Tibial artery (tissue), 4 donors: Measurements from ENCODE around the gene WDR64.

Experiments
- DNase-seq, 2 donors: peaks; one replicate each; pipeline ENCODE4 v3.0.0-alpha.2; 2019
- H3K27ac ChIP-seq, 2 donors: fragments of 200-600 bp; sonication (generic) in 1 of 2; 1 replicate in 1 of 2; 2 replicates in 1 of 2; pipeline ENCODE4 v1.5.1; 2018 to 2019; ENCODE audit warnings: mild to moderate bottlenecking in 1 of 2
- H3K27me3 ChIP-seq, 2 donors: fragments of 200-600 bp; sonication (generic) in 1 of 2; one replicate each; pipeline versions ENCODE4 v1.5.1 to v1.6.0; 2016 to 2019
- H3K36me3 ChIP-seq, 3 donors: fragments of 200-600 bp; sonication (generic) in 2 of 3; one replicate each; pipeline ENCODE4 v1.5.1; 2016 to 2019; ENCODE audit warnings: mild to moderate bottlenecking in 2 of 3
- H3K4me1 ChIP-seq, 4 donors: fragments of 200-600 bp; sonication (generic) in 2 of 4; 1 replicate in 3 of 4; 2 replicates in 1 of 4; pipeline ENCODE4 v1.5.1; 2016 to 2019
- H3K4me3 ChIP-seq, 2 donors: fragments of 200-600 bp; sonication (generic) in 1 of 2; 1 replicate in 1 of 2; 2 replicates in 1 of 2; pipeline ENCODE4 v1.5.1; 2018 to 2019; ENCODE audit warnings: mild to moderate bottlenecking in 2 of 2
- H3K9me3 ChIP-seq, 3 donors: fragments of 200-600 bp; sonication (generic) in 1 of 3; one replicate each; pipeline ENCODE4 v1.5.1; 2016 to 2019
- intact Hi-C: fragments of 100-400 bp; cut with DNase I; formaldehyde crosslinking; loops from one replicate; pipeline ENCODE4 v1.15.0; 2023; ENCODE audit warnings: low total_unique reads
- TF ChIP-seq, protein P1 (sequence below), 2 experiments: fragments of 200-600 bp in 1 of 2; fragments of 450-650 bp in 1 of 2; IDR thresholded peaks; one replicate each; pipeline ENCODE4 v1.5.1; 2017 to 2019; ENCODE audit warnings: antibody characterized with exemption in 2 of 2, mild to moderate bottlenecking in 1 of 2, moderate library complexity in 1 of 2

WDR64 gene

GRCh38 chr1:241714321-241715218 lies 62.5 kb downstream of the WDR64 start:
- intact Hi-C loops = no loop called here
- no peak overlapping the region for H3K4me3 ChIP-seq
- H3K36me3 ChIP-seq = no peaks in the 10 kb centered on the region
- no peaks in the 10 kb centered on the region for H3K9me3 ChIP-seq
- TF ChIP-seq, protein P1, sequence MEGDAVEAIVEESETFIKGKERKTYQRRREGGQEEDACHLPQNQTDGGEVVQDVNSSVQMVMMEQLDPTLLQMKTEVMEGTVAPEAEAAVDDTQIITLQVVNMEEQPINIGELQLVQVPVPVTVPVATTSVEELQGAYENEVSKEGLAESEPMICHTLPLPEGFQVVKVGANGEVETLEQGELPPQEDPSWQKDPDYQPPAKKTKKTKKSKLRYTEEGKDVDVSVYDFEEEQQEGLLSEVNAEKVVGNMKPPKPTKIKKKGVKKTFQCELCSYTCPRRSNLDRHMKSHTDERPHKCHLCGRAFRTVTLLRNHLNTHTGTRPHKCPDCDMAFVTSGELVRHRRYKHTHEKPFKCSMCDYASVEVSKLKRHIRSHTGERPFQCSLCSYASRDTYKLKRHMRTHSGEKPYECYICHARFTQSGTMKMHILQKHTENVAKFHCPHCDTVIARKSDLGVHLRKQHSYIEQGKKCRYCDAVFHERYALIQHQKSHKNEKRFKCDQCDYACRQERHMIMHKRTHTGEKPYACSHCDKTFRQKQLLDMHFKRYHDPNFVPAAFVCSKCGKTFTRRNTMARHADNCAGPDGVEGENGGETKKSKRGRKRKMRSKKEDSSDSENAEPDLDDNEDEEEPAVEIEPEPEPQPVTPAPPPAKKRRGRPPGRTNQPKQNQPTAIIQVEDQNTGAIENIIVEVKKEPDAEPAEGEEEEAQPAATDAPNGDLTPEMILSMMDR (IDR thresholded peaks at IDR 0.05) = no peak
- peaks cover 0 to 3% of the 10 kb centered on the region in 2 donors for H3K27me3 ChIP-seq
- H3K4me1 ChIP-seq = no peaks in the 10 kb centered on the region
- H3K27ac ChIP-seq = no peak overlapping the region
- DNase-seq = no peak

DNA sequence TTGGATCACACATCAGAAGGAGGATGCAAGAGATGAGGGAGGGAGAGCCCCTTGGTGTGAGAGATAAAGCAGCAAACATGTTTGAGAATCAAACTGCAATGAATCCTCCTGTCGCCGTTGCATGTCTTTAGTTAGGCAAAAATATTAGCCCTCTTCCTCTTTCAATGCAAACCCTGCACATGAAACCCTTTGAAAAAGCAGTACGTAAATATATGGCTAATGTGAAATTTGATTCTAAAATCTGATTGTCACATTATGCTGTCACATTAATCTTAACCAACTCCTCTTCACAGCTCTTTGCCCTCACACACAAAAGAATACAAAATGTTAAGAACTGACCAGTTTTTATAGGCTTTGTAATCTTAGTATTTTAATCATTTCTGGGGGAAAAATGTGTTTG lies 63.4 kb downstream of the WDR64 start:
- no peaks in the 10 kb centered on the region for H3K4me1 ChIP-seq
- intact Hi-C loops = no loop called here
- no peak overlapping the region for H3K4me3 ChIP-seq
- no peak overlapping the region for H3K27ac ChIP-seq
- no peaks in the 10 kb centered on the region for H3K9me3 ChIP-seq
- H3K27me3 ChIP-seq = peaks cover 0 to 3% of the 10 kb centered on the region in 2 donors
- no peaks in the 10 kb centered on the region for H3K36me3 ChIP-seq
- no peak for DNase-seq
- TF ChIP-seq, protein P1 (IDR thresholded peaks at IDR 0.05) = no peak

GRCh38 chr1:241715956-241716355 lies 63.9 kb downstream of the WDR64 start:
- TF ChIP-seq, protein P1 (IDR thresholded peaks at IDR 0.05) = no peak

GRCh38 chr1:241716915-241717656 lies 65.0 kb downstream of the WDR64 start:
- no peak for DNase-seq
- Histone ChIP-seq H3K36me3 (no peaks in the 10 kb centered on the region), H3K27ac (no peak overlapping the region), H3K4me1 (no peaks in the 10 kb centered on the region), H3K9me3 (no peaks in the 10 kb centered on the region), H3K27me3 (peaks cover 0 to 3% of the 10 kb centered on the region in 2 donors), H3K4me3 (no peak overlapping the region)
- intact Hi-C loops = no loop called here
- TF ChIP-seq, protein P1 (IDR thresholded peaks at IDR 0.05) = no peak

More at GRCh38 chr1:241715956-241716355, 63.9 kb downstream of the WDR64 start:
- intact Hi-C loops = no loop called here
- DNase-seq = no peak
- Histone ChIP-seq H3K9me3 (no peaks in the 10 kb centered on the region), H3K27me3 (peaks cover 0 to 3% of the 10 kb centered on the region in 2 donors), H3K4me1 (no peaks in the 10 kb centered on the region), H3K36me3 (no peaks in the 10 kb centered on the region), H3K4me3 (no peak overlapping the region), H3K27ac (no peak overlapping the region)

DNA sequence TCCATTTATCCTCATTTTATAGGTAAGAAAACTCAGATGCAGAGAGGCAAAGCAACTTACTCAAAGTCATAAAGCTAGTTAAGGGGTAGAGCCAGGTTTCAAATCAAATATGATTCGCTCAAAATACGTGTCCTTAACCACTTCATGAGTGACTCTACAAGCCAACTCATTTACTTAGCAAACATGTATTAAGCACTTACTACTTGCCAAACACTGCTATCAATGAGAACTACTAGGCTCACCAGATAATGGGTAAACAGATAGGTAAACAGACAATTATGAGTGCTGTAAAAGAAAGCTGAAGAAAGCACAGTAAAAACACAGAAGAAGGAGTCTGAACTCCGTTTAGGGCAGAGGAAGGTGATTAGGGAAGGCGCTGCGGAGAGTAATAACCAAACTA lies 65.9 kb downstream of the WDR64 start:
- Histone ChIP-seq H3K36me3 (no peaks in the 10 kb centered on the region), H3K4me3 (no peak overlapping the region), H3K27ac (no peak overlapping the region), H3K9me3 (no peaks in the 10 kb centered on the region), H3K27me3 (peaks cover 0 to 3% of the 10 kb centered on the region in 2 donors), H3K4me1 (no peaks in the 10 kb centered on the region)
- no peak for DNase-seq
- intact Hi-C loops = no loop called here
- TF ChIP-seq, protein P1 (IDR thresholded peaks at IDR 0.05) = no peak
